HTR-8/SVneo (cell line): ENCODE measurements around the gene TGFA.

Experiments used
- DNase-seq: peaks from one replicate; pipeline ENCODE4 v3.0.0; 2011; ENCODE audit warnings: low spot score, mixed read lengths; ENCODE audit not compliant: insufficient read length
- FAIRE-seq: peaks from 2 replicates; lab custom pipeline; 2011; peaks lifted over from hg19 to GRCh38; lab: Jason Lieb, UNC

The TGFA gene

GRCh38 chr2:70527447-70528080, 26.1 kb downstream of the TGFA start:
- FAIRE-seq = no peak

DNA sequence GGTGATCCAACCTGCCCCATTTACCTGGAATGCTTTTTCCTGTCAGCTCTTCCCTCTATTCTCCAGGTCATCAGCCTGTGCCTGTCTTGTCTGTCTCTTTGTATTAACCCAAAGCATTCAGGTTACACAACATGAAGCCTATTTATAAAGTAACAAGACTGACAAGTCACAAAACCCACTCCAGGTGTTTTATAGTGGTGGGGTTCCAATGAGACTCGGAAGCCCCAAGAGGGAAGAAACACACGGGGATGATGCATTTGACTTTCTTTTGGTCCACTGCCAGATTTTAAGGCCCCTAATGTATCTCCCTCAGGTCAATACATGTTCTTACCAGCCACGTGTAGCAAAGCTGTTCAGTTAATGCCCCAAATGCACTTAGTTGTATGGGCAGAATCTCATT, 27.5 kb downstream of the TGFA start:
- no peak for FAIRE-seq
- DNase-seq = no peak

More at GRCh38 chr2:70527447-70528080, 26.1 kb downstream of the TGFA start:
- DNase-seq = no peak

GRCh38 chr2:70525032-70525431, 28.6 kb downstream of the TGFA start:
- FAIRE-seq (peak; percentile 31), DNase-seq (no peak)

DNA sequence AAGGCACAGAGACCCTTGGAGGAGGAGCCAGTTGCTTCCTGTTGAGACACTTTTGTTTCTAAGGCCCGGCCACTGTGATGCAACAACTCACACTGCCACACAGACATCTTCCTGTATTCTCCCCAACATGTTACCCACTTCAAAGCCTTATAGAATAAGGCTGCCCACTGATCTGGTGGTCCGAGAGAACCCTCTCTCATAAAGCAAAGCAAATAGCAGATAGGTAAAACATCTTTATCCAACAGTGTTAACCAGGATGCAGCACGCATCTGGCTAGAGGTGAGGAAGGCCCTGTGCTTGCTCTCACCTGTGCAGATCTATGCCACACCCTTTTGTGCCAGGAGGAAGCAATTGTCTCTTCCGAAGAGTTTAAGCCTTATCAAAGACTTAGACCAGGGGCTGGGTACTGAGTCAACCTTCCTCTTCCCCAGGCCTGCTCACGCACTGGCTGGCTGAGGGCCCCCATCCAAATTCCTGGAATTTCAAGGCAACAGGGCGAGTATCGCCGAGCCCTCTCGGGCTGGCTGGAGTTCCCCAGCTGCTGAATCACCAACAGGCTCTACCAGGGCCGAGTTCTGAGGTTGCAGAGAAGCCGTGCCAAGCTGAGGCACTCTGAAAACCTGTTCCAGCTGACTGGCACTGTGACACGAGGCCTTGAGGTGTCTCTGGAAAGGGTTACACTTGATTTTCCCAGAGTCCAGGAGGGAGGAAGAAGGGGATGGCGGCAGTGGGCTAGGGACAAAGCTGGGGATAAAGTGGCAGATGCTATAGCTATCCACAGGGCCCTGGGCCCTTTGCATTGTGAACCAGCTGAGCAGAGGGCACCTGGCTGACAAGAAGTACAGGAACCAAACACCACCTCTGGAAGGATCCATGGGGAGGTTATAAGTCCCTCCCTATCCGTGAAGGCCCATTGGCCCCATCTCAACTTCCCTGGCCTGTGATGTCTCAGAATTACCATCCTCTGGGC, 29.3 kb downstream of the TGFA start:
- DNase-seq = peak; percentile 89
- peak; percentile 72 for FAIRE-seq

- FAIRE-seq (no peak), DNase-seq (no peak)
These were observed 30.0 kb downstream of the TGFA start for GRCh38 chr2:70523672-70523995.

GRCh38 chr2:70522627-70523026, 31.0 kb downstream of the TGFA start:
- no peak for FAIRE-seq
- DNase-seq = no peak

DNA sequence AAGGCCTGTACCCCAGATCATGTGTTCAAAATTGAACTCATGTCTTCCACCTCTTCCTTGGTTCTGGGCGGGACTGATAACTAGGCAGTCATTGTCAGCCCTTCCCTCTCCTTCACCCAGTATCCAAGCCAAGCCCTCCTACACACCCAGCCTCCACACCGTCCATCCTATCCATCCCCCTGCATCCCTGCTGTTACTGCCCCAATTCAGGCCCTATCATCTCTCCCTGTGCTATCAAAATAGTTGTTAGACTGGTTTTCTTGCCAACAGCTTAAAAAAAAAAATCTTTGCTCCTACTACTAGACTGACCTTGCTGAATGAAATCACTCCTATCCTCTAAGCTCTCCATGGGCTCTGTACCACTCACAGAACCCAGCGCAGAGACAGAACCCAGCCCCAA, 32.8 kb downstream of the TGFA start:
- FAIRE-seq = no peak
- no peak for DNase-seq

- FAIRE-seq (no peak), DNase-seq (no peak)
These were observed 34.2 kb downstream of the TGFA start for GRCh38 chr2:70519453-70519852.

GRCh38 chr2:70518557-70518956, 35.1 kb downstream of the TGFA start:
- FAIRE-seq (no peak), DNase-seq (no peak)

GRCh38 chr2:70517804-70518203, 35.8 kb downstream of the TGFA start:
- no peak for FAIRE-seq
- no peak for DNase-seq

- DNase-seq (peak; percentile 65), FAIRE-seq (peak; percentile 70)
These were observed 37.0 kb downstream of the TGFA start for GRCh38 chr2:70516596-70516995.

DNA sequence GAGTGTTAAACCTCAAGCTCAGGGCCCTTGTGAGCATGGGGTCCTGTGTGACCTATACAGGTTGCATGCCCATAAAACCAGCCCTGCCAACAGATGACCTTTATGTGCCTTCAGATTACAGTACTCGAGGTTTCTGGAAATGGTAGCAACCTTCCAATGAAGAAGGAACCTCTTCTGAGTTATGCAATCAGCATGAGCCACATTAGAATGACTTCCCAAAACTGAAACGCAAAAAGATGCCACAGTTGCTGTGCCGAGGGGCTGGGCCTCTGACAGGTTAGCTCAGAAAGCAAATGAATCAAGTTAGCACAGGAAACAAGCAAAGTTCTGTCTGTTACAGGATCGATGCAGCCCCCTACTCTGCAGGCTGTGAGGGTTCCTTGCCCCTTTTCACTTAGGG, 37.7 kb downstream of the TGFA start:
- no peak for DNase-seq

GRCh38 chr2:70514612-70515055, 39.0 kb downstream of the TGFA start:
- DNase-seq (no peak), FAIRE-seq (peak; percentile 38)

More for the DNA sequence above, 37.7 kb downstream of the TGFA start:
- FAIRE-seq = no peak

DNA sequence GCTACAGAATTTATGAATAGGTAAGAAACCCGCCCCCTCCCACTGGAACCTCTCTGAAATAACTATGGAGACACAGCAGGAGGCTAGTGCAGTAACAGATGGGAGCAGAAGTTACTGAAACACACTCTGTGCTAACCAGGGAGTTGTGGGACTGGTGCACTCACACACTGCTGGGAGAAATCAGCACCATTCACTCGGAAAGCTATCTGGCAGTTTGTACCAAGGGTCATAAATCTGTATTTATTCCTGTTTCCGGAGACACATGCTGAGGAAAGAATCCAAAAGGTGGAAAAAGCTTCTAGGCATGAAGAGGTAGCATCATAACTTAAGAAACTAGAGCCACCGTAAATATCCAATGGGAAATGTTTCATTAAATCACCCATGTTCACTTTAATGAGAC, 39.9 kb downstream of the TGFA start:
- no peak for FAIRE-seq
- DNase-seq = no peak

DNA sequence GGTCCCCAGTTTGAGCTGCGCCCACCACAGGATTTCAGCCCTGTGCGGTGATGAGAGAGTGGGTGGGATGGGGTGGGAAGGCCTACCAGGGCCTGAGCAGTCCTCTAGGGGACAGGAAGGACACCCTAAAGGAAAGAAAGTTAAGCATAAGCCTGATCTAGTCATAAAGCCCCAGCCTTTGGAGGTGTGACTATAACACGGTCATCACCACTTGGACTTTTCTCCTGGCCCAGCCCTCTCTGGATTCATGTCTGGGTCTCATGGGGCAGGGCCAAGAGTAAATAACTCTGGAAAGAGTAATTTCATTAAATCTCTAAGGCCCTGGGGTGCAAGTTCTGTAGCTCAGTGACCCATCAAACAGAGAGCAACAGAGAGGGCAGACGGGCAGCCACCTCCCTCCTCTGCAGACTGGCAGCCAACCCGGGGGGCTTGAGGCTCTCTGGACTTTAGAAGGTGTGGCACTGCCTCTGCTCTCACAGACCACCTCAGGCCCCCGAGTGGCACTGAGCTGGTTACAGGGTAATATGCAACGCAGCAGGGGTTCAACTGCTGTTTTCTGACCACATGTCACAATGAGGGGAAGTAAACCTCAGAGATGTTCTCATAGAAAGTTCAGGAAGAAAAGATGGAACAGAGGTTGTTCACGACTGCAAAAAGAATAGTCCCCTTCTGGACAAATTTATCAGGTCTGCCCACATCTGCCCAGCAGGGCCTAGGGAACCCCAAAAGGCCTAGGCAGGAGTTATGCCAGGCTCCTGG, 41.5 kb downstream of the TGFA start:
- no peak for FAIRE-seq

DNA sequence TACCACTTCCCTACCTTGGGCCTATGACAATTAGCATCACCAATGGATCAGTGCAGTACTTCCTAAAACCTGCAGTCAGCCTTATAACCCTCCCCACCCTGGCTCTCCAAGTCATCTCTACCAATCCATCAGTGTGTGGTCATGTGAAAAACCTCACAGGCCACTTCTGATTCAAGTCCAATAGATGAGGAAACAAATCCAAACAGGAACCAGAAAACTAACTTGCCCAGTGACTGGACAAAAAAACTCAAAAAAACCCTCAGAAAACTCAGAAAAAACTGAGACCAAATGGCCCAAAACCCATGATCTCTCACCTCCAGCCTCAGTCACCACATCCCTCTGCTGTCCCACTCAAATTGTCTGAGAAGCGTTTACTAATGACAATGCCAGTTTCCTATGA, 43.3 kb downstream of the TGFA start:
- FAIRE-seq (no peak), DNase-seq (no peak)

More for the DNA sequence above, 41.5 kb downstream of the TGFA start:
- DNase-seq = no peak

- DNase-seq = no peak
- peak; percentile 16 for FAIRE-seq
These were observed 44.1 kb downstream of the TGFA start for GRCh38 chr2:70509565-70509964.

DNA sequence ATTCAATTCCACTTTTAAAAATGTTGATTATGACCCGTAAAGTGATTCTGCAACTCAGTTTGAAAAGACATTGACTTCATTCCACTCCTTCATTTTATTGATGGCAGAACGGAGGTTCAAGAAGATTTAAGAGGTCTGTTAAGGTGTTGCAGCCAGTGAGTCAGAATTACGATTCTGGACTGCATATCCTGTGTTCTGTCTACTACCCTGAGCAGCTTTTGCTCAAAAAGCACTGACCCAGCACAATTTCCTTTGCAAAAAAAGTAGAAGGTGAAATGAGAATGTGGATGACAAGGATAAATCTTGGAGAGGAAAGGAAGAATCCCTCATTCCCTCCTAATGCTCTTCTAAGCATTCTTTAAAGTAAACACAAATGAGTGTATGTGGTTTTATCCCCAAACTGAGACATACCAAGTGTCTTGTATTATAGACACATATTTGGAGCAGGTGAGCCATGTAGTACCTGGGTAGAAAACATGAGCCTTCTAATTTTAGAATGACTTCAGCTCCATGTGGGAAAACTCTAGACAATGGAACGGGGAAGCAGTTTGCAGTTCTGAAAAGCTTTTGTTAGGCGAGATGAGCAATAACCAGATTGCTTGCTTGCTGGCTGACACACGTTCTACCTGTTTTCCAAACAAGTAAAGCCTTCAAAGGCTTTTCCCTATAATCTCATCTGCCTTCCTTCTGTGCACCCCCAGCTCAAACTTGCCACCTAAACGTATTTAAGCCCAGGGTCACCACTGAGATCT, 44.7 kb downstream of the TGFA start:
- DNase-seq (no peak), FAIRE-seq (no peak)

- FAIRE-seq = no peak
These were observed 47.8 kb downstream of the TGFA start for GRCh38 chr2:70505613-70506391.

More at GRCh38 chr2:70505613-70506391, 47.8 kb downstream of the TGFA start:
- no peak for DNase-seq
